NCI-H2081 treated with DMSO at 0.1 percent for 48 hours (cell line): ENCODE data around the gene DNAJB8.
A peak's percentile ranks its signal among the peaks of the same experiment; 100 is the strongest.

ENCODE experiments used
- DNase-seq: peaks from one replicate; lab custom pipeline; 2025; lab: John Stamatoyannopoulos, UW

The DNAJB8 gene

GRCh38 chr3:128493570-128494366, 27.1 kb upstream of the DNAJB8 start:
- DNase-seq, result no peak

- DNase-seq, result no peak
Measured at GRCh38 chr3:128492671-128493569, 26.2 kb upstream of the DNAJB8 start, which contains the start of gene GATA2. Gene GATA2, minus strand, starts transcription at chr3:128493201. Its CDS starts 6,170 bp downstream, at chr3:128487031.

- DNase-seq, result no peak
Measured at GRCh38 chr3:128491941-128492670, 25.4 kb upstream of the DNAJB8 start.

- no peak for DNase-seq
Measured at GRCh38 chr3:128491691-128491940, 24.9 kb upstream of the DNAJB8 start.

GRCh38 chr3:128490915-128491690, 24.4 kb upstream of the DNAJB8 start:
- no peak for DNase-seq

- no peak for DNase-seq
Measured at GRCh38 chr3:128490650-128490914, 23.9 kb upstream of the DNAJB8 start.

GRCh38 chr3:128489927-128490649, 23.4 kb upstream of the DNAJB8 start:
- no peak for DNase-seq

GRCh38 chr3:128489674-128489926, 22.9 kb upstream of the DNAJB8 start:
- DNase-seq, result no peak

- DNase-seq, result no peak
Measured at GRCh38 chr3:128488991-128489673, 22.4 kb upstream of the DNAJB8 start.

GRCh38 chr3:128488636-128488990, 21.9 kb upstream of the DNAJB8 start:
- DNase-seq, result no peak

GRCh38 chr3:128487813-128488635, 21.3 kb upstream of the DNAJB8 start:
- peak; percentile 39 for DNase-seq

- DNase-seq, result no peak
Measured at GRCh38 chr3:128487538-128487812, 20.8 kb upstream of the DNAJB8 start.

GRCh38 chr3:128486681-128487537, 20.2 kb upstream of the DNAJB8 start:
- no peak for DNase-seq

GRCh38 chr3:128486205-128486628, 19.5 kb upstream of the DNAJB8 start:
- DNase-seq, result no peak

- DNase-seq, result no peak
Measured at GRCh38 chr3:128485282-128486204, 18.9 kb upstream of the DNAJB8 start.

- DNase-seq, result no peak
Measured at GRCh38 chr3:128484404-128485281, 18.0 kb upstream of the DNAJB8 start.

GRCh38 chr3:128483657-128484403, 17.1 kb upstream of the DNAJB8 start:
- DNase-seq, result no peak
